HK-2 (cell line): ENCODE results near the gene TMEM120A.

Experiments
- DNase-seq: peaks from one replicate; pipeline ENCODE4 v3.0.0-alpha.2; 2018; ENCODE audit not compliant: unreplicated experiment

The TMEM120A gene

GRCh38 chr7:75995052-75995471 lies 667 bp upstream of the TMEM120A start:
- DNase-seq: no peak

GRCh38 chr7:75993689-75994387 lies 557 bp downstream of the TMEM120A start:
- peak; percentile 63 for DNase-seq

GRCh38 chr7:75992083-75992755 lies 2.2 kb downstream of the TMEM120A start:
- DNase-seq: no peak

GRCh38 chr7:75991531-75992082 lies 2.8 kb downstream of the TMEM120A start:
- no peak for DNase-seq

- no peak for DNase-seq
Observed at GRCh38 chr7:75989500-75990388, 4.7 kb downstream of the TMEM120A start.

GRCh38 chr7:75988568-75989499 lies 5.6 kb downstream of the TMEM120A start:
- no peak for DNase-seq

- no peak for DNase-seq
Observed at GRCh38 chr7:75987805-75988567, 6.4 kb downstream of the TMEM120A start.

- no peak for DNase-seq
Observed at GRCh38 chr7:75987026-75987804, 7.2 kb downstream of the TMEM120A start.

- no peak for DNase-seq
Observed at GRCh38 chr7:75986147-75986781, 8.1 kb downstream of the TMEM120A start.

GRCh38 chr7:75985518-75986146 lies 8.8 kb downstream of the TMEM120A start:
- no peak for DNase-seq

GRCh38 chr7:75985009-75985517 lies 9.3 kb downstream of the TMEM120A start:
- no peak for DNase-seq

- DNase-seq: no peak
Observed at GRCh38 chr7:75984130-75985008, 10.0 kb downstream of the TMEM120A start.

- no peak for DNase-seq
Observed at GRCh38 chr7:75983471-75984129, 10.8 kb downstream of the TMEM120A start.

- DNase-seq: no peak
Observed at GRCh38 chr7:75982306-75983064, 11.9 kb downstream of the TMEM120A start.

GRCh38 chr7:75981453-75982305 lies 12.7 kb downstream of the TMEM120A start:
- no peak for DNase-seq
